ENCODE measurements around the gene CELSR2.

DNA sequence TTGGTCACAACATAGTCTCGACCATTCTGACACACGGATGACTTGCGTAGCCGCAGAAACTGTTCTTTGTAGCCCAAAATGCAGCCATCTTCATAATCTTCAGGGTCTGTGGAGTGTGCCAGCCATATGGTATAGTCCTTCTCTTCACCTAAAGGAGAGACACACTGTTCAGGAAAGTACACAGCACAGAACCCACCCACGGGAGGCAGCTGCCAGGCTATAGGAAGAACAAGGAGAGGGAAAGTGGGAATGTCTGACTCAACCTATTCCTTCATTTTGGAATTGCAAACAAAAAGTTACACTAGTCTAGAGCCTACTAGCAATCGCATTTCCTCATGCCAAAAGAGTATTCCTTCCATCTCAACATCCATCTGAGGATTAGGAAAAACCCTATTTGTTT, 73.6 kb downstream of the CELSR2 start:
- TF ChIP-seq CTCF (IDR thresholded peaks at IDR 0.05 in 8 of 11, conservative IDR thresholded peaks at IDR 0.05 in 3 of 11): no peak
- TF ChIP-seq POLR2A (IDR thresholded peaks at IDR 0.05): no peak
- TF ChIP-seq POLR2AphosphoS5 (IDR thresholded peaks at IDR 0.05): no peak

All from spleen (tissue), 7 donors.